ENCODE measurements around the gene DNM3.
"Not testable (repeated sequence)": the region's sequence is repeated elsewhere in the genome, so short reads cannot be mapped to it uniquely, and the experiment has no call there.

The DNM3 gene

GRCh38 chr1:172402878-172403569 lies 561.7 kb downstream of the DNM3 start:
- no peak for DNase-seq (ENCODE audit: low read depth in 2 of 2, low spot score in 1 of 2)

GRCh38 chr1:172404121-172404520 lies 562.8 kb downstream of the DNM3 start:
- DNase-seq (ENCODE audit: low read depth in 2 of 2, low spot score in 1 of 2), result no peak

- no peak for DNase-seq (ENCODE audit: low read depth in 2 of 2, low spot score in 1 of 2)
Measured at GRCh38 chr1:172405912-172406311, 564.6 kb downstream of the DNM3 start.

- DNase-seq (ENCODE audit: low read depth in 2 of 2, low spot score in 1 of 2), result no peak
Measured at GRCh38 chr1:172406968-172407367, 565.7 kb downstream of the DNM3 start.

GRCh38 chr1:172408958-172409357 lies 567.7 kb downstream of the DNM3 start:
- no peak for DNase-seq (ENCODE audit: low read depth in 2 of 2, low spot score in 1 of 2)

- DNase-seq (ENCODE audit: low read depth in 2 of 2, low spot score in 1 of 2), result no peak
Measured at GRCh38 chr1:172410027-172410426, 568.7 kb downstream of the DNM3 start.

GRCh38 chr1:172411791-172412338 lies 570.6 kb downstream of the DNM3 start:
- DNase-seq (ENCODE audit: low read depth in 2 of 2, low spot score in 1 of 2), result no peak

- DNase-seq (ENCODE audit: low read depth in 2 of 2, low spot score in 1 of 2), result no peak
Measured at GRCh38 chr1:172414331-172414730, 573.0 kb downstream of the DNM3 start.

GRCh38 chr1:172416496-172417035 lies 575.3 kb downstream of the DNM3 start:
- no peak for DNase-seq (ENCODE audit: low read depth in 2 of 2, low spot score in 1 of 2)

GRCh38 chr1:172417557-172417956 lies 576.3 kb downstream of the DNM3 start:
- no peak for DNase-seq (ENCODE audit: low read depth in 2 of 2, low spot score in 1 of 2)

- no peak for DNase-seq (ENCODE audit: low read depth in 2 of 2, low spot score in 1 of 2)
Measured at GRCh38 chr1:172420385-172420784, 579.1 kb downstream of the DNM3 start, which contains the start of gene C1orf105. C1orf105 (plus strand) TSS chr1:172420685; CDS start chr1:172420886, 201 bp downstream.

GRCh38 chr1:172421974-172422604 lies 580.8 kb downstream of the DNM3 start:
- no peak for DNase-seq (ENCODE audit: low read depth in 2 of 2, low spot score in 1 of 2)

- no peak for DNase-seq (ENCODE audit: low read depth in 2 of 2, low spot score in 1 of 2)
Measured at GRCh38 chr1:172423336-172423735, 582.0 kb downstream of the DNM3 start.

- no peak for DNase-seq (ENCODE audit: low read depth in 2 of 2, low spot score in 1 of 2)
Measured at GRCh38 chr1:172425339-172425738, 584.0 kb downstream of the DNM3 start.

GRCh38 chr1:172427191-172427590 lies 585.9 kb downstream of the DNM3 start:
- no peak for DNase-seq (ENCODE audit: low read depth in 2 of 2, low spot score in 1 of 2)

- DNase-seq (ENCODE audit: low read depth in 2 of 2, low spot score in 1 of 2), result no peak
Measured at GRCh38 chr1:172429331-172430127, 588.2 kb downstream of the DNM3 start.

- DNase-seq (ENCODE audit: low read depth in 2 of 2, low spot score in 1 of 2), result no peak
Measured at GRCh38 chr1:172430128-172430454, 588.8 kb downstream of the DNM3 start.

GRCh38 chr1:172431204-172431603 lies 589.9 kb downstream of the DNM3 start:
- DNase-seq (ENCODE audit: low read depth in 2 of 2, low spot score in 1 of 2), result no peak

GRCh38 chr1:172431721-172432192 lies 590.5 kb downstream of the DNM3 start:
- DNase-seq (ENCODE audit: low read depth in 2 of 2, low spot score in 1 of 2), result no peak

GRCh38 chr1:172437183-172437582 lies 595.9 kb downstream of the DNM3 start:
- not testable (repeated sequence) for DNase-seq (ENCODE audit: low read depth in 2 of 2, low spot score in 1 of 2)

- DNase-seq (ENCODE audit: low read depth in 2 of 2, low spot score in 1 of 2), result no peak
Measured at GRCh38 chr1:172442404-172442803, 601.1 kb downstream of the DNM3 start.
